Esophagus squamous epithelium (tissue), 5 donors: Measurements from ENCODE around the gene DUSP15. TPM values are rescaled to one million over a fixed set of nuclear protein-coding genes. Genes with fewer than 3 reads are reported as not detected.

Source experiments
- DNase-seq: peaks from one replicate; lab custom pipeline; 2025; lab: John Stamatoyannopoulos, UW
- H3K27ac ChIP-seq, 4 donors: fragments of 200-600 bp; sonication (generic); one replicate each; pipeline ENCODE4 v1.5.1; 2016 to 2019; ENCODE audit warnings: mild to moderate bottlenecking in 1 of 4
- H3K27me3 ChIP-seq, 4 donors: fragments of 200-600 bp; sonication (generic); 1 replicate in 3 of 4; 2 replicates in 1 of 4; pipeline versions ENCODE4 v1.5.1 to v1.6.0; 2017 to 2021; ENCODE audit warnings: antibody characterized with exemption in 1 of 4
- H3K36me3 ChIP-seq, 3 donors: fragments of 200-600 bp; sonication (generic); one replicate each; pipeline ENCODE4 v1.5.1; 2016 to 2019
- H3K4me1 ChIP-seq, 3 donors: fragments of 200-600 bp; sonication (generic); one replicate each; pipeline ENCODE4 v1.5.1; 2017 to 2019
- H3K4me3 ChIP-seq, 4 donors: fragments of 200-600 bp; sonication (generic); 1 replicate in 3 of 4; 2 replicates in 1 of 4; pipeline ENCODE4 v1.5.1; 2016 to 2019; ENCODE audit warnings: mild to moderate bottlenecking in 2 of 4, moderate library complexity in 1 of 4
- H3K9me3 ChIP-seq, 3 donors: fragments of 200-600 bp; sonication (generic); one replicate each; pipeline ENCODE4 v1.5.1; 2016 to 2019
- CTCF ChIP-seq, 6 experiments: fragments of 450-650 bp in 4 of 6; fragments of 200-600 bp in 2 of 6; sonication (generic) in 2 of 6; IDR thresholded peaks; one replicate each; pipeline ENCODE4 v1.5.1; 2016 to 2019; ENCODE audit warnings: antibody characterized with exemption in 6 of 6, mild to moderate bottlenecking in 4 of 6, moderate library complexity in 4 of 6
- POLR2A ChIP-seq, 4 donors: fragments of 450-650 bp; IDR thresholded peaks; one replicate each; pipeline ENCODE4 v1.6.1; 2017; ENCODE audit warnings: antibody characterized with exemption in 4 of 4, mild to moderate bottlenecking in 4 of 4, moderate library complexity in 3 of 4
- WGBS, 2 donors: methylation state at CpG; one replicate each; pipeline ENCODE4 v1.1.5; 2018; 5-methylcytosine and 5-hydroxymethylcytosine counted together
- intact Hi-C: fragments of 100-400 bp; cut with DNase I; formaldehyde crosslinking; loops from one replicate; pipeline ENCODE4 v1.15.0; 2022
- total RNA-seq, 4 donors: library from RNA; depleted of rRNA; stranded (reverse); fragments of >200 nt; gene quantifications; one replicate each; pipeline ENCODE4 v1.1.0, GENCODE V29; 2016
- donor health status: DM: yes; HTN: yes; CAD: no.

The DUSP15 gene
- total RNA-seq, 4 donors from 2014 or later, result 0.32 to 0.44 (median 0.38) TPM

- no peak overlapping the region for H3K4me3 ChIP-seq
- 52 to 59% methylated on average over 6 to 7 of the region's 7 CpGs for WGBS, 2 donors
- no peaks in the 10 kb centered on the region for H3K36me3 ChIP-seq
- no peak for DNase-seq
- H3K4me1 ChIP-seq, result peaks cover 13 to 22% (median 16%) of the 10 kb centered on the region in 3 donors
- intact Hi-C loops, result loop anchor here (10.0 kb wide), 1 partner anchor 235 kb away; no protein-coding TSS in a partner anchor
- TF ChIP-seq POLR2A (IDR thresholded peaks at IDR 0.05), result no peak
- TF ChIP-seq CTCF (IDR thresholded peaks at IDR 0.05), result no peak
- H3K9me3 ChIP-seq, result no peaks in the 10 kb centered on the region
- H3K27ac ChIP-seq, result no peak overlapping the region
- H3K27me3 ChIP-seq, result peaks cover 0 to 67% (median 0%) of the 10 kb centered on the region in 4 donors
These were observed 10.3 kb downstream of the DUSP15 start for GRCh38 chr20:31859998-31860380.

- Histone ChIP-seq H3K27ac (no peak overlapping the region), H3K36me3 (no peaks in the 10 kb centered on the region), H3K27me3 (peaks cover 0 to 73% (median 0%) of the 10 kb centered on the region in 4 donors), H3K4me1 (peaks cover 13 to 22% (median 16%) of the 10 kb centered on the region in 3 donors), H3K9me3 (no peaks in the 10 kb centered on the region), H3K4me3 (no peak overlapping the region)
- intact Hi-C loops, result loop anchor here (10.0 kb wide), 1 partner anchor 235 kb away; no protein-coding TSS in a partner anchor
- WGBS, 2 donors, result 88 to 89% methylated on average over 5 of the region's 5 CpGs
- TF ChIP-seq CTCF (IDR thresholded peaks at IDR 0.05), result no peak
- no peak for TF ChIP-seq POLR2A (IDR thresholded peaks at IDR 0.05)
- no peak for DNase-seq
These were observed 10.9 kb downstream of the DUSP15 start for GRCh38 chr20:31859266-31859997.

- no peak for DNase-seq
- Histone ChIP-seq H3K27ac (no peak overlapping the region), H3K9me3 (no peaks in the 10 kb centered on the region), H3K4me1 (peaks cover 13 to 22% (median 16%) of the 10 kb centered on the region in 3 donors), H3K36me3 (no peaks in the 10 kb centered on the region), H3K4me3 (no peak overlapping the region), H3K27me3 (peaks cover 0 to 80% (median 0%) of the 10 kb centered on the region in 4 donors)
- intact Hi-C loops, result loop anchor here (10.0 kb wide), 1 partner anchor 236 kb away; no protein-coding TSS in a partner anchor
- TF ChIP-seq CTCF (IDR thresholded peaks at IDR 0.05) (no peak), POLR2A (IDR thresholded peaks at IDR 0.05) (no peak)
- 29 to 43% methylated on average over 3 of the region's 3 CpGs for WGBS, 2 donors
These were observed 11.6 kb downstream of the DUSP15 start for GRCh38 chr20:31858760-31859083.

- WGBS, 2 donors, result 63 to 66% methylated on average over 6 of the region's 15 CpGs
- Histone ChIP-seq H3K4me3 (no peak overlapping the region), H3K27ac (no peak overlapping the region), H3K4me1 (peaks cover 13 to 22% (median 16%) of the 10 kb centered on the region in 3 donors), H3K9me3 (no peaks in the 10 kb centered on the region), H3K27me3 (peaks cover 0 to 86% (median 0%) of the 10 kb centered on the region in 4 donors), H3K36me3 (no peaks in the 10 kb centered on the region)
- TF ChIP-seq CTCF (IDR thresholded peaks at IDR 0.05) (no peak), POLR2A (IDR thresholded peaks at IDR 0.05) (no peak)
- no peak for DNase-seq
- intact Hi-C loops, result loop anchor here (10.0 kb wide), 1 partner anchor 237 kb away; no protein-coding TSS in a partner anchor
These were observed 12.2 kb downstream of the DUSP15 start for GRCh38 chr20:31857861-31858759.
